NB4 (cell line): Measurements from ENCODE around the gene CDKN2AIP.

Source experiments
- TF ChIP-seq, protein P1 (sequence below): IDR thresholded peaks from one replicate; pipeline ENCODE4 v1.5.1; 2012; ENCODE audit warnings: low read depth, low read length
- TF ChIP-seq, protein P2 (sequence below): IDR thresholded peaks from 2 replicates; pipeline ENCODE4 v1.6.1; 2011; ENCODE audit warnings: low read depth, low read length

DNA sequence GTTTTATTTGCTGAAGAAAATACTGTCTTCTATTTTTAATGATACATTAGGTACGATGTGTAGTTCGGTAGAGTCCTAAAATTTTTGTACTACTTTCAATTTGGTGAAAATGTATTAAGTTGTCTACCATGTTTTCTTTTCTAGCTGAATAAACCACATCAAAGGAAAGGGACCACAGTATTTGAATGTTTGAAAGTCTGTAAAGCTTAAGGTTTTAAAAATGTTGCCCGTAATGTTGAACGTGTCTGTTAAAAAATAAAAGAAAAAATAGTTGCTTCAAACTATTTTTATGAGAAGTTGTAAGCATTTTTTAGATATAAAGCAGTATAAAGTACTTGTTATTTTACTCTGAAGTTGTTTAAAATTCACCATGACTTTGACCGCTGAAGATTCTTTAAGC is 3.2 kb downstream of the CDKN2AIP start:
- TF ChIP-seq, protein P1, sequence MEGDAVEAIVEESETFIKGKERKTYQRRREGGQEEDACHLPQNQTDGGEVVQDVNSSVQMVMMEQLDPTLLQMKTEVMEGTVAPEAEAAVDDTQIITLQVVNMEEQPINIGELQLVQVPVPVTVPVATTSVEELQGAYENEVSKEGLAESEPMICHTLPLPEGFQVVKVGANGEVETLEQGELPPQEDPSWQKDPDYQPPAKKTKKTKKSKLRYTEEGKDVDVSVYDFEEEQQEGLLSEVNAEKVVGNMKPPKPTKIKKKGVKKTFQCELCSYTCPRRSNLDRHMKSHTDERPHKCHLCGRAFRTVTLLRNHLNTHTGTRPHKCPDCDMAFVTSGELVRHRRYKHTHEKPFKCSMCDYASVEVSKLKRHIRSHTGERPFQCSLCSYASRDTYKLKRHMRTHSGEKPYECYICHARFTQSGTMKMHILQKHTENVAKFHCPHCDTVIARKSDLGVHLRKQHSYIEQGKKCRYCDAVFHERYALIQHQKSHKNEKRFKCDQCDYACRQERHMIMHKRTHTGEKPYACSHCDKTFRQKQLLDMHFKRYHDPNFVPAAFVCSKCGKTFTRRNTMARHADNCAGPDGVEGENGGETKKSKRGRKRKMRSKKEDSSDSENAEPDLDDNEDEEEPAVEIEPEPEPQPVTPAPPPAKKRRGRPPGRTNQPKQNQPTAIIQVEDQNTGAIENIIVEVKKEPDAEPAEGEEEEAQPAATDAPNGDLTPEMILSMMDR = no peak
- TF ChIP-seq, protein P2, sequence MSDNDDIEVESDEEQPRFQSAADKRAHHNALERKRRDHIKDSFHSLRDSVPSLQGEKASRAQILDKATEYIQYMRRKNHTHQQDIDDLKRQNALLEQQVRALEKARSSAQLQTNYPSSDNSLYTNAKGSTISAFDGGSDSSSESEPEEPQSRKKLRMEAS = no peak
